NCI-H69 (cell line): ENCODE results near the gene EGFLAM.
"Not testable (repeated sequence)": the region's sequence is repeated elsewhere in the genome, so short reads cannot be mapped to it uniquely, and the experiment has no call there.

Experiments used
- DNase-seq: peaks from one replicate; lab custom pipeline; 2025; lab: John Stamatoyannopoulos, UW

EGFLAM gene

DNA sequence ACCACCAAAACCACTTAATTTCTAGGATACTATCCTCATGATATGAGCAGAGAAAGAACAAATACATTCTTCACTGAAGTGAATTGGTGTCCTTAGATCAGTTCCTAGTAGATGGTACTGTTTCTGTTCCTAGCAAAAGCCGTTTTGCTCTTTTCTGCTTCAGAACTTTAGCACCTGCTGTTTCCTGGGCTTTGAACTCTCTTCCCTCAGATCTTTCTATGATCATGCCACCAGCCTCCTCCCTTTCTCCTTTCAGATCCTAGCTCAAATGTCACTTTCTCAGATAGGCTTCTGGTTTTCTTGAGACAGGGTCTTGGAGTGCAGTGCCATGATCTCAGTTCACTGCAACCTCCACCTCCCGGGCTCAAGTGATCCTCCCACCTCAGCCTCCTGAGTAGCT, 118.0 kb downstream of the EGFLAM start:
- DNase-seq, result no peak

- no peak for DNase-seq
Measured at GRCh38 chr5:38378579-38378978, 120.2 kb downstream of the EGFLAM start.

- DNase-seq, result no peak
Measured at GRCh38 chr5:38379350-38379937, 121.1 kb downstream of the EGFLAM start.

DNA sequence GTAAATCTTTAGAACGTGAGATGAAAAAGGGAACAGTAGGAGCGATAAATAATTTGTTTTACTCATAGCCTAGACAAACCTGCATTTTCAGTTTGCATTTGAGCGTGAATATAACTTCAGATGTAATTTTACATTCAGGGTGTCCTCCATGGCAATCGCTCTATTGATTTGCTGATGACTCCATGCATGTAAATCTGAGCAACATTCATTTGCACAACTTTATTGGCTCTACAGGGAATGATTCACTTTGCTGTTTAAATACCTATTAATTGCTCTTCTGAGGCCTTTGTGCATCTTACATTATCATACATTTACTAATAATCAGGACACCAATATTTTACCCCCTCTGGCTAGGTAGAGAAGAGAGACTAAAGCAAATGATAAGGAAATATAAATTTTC, 122.2 kb downstream of the EGFLAM start:
- DNase-seq, result no peak

- DNase-seq, result no peak
Measured at GRCh38 chr5:38381361-38381760, 123.0 kb downstream of the EGFLAM start.

DNA sequence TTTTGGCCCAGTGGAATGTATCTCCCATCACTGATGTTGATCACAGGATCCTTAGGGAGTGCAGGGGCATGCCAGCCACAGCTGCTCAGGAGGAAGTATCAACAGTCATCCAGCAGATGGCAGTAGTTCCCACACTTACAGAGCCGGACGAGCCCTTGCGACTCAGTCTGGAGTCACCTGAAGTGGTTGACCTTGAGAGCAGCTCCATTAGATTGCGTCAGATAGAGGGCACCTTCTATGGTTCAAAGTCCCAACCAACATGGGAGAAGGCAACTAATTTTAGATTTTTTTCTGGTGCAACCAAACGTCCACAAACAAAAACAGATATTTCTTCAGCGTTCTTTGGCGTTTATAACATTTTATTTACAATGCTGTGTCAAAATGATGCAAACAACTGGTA, 124.5 kb downstream of the EGFLAM start:
- peak; percentile 72 for DNase-seq

DNA sequence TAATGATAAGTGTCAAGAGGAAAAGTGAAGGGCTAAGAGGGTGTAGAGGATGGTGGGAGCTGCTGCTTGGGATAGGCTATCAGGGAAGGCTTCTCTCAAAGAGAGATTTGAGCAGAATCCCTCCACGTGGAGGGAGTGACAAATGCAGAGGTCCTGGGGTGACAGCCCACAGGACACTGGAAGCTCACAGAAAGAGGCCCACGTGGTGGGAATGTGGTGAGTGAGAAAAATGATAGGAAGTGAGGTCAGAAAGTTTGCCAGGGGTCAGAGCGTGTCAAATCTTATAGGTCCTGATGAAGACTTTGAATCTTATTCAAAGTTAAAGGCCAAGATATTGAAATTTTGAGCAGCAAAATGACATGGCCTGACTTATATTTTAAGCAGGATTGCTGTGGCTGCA, 125.3 kb downstream of the EGFLAM start:
- no peak for DNase-seq

DNA sequence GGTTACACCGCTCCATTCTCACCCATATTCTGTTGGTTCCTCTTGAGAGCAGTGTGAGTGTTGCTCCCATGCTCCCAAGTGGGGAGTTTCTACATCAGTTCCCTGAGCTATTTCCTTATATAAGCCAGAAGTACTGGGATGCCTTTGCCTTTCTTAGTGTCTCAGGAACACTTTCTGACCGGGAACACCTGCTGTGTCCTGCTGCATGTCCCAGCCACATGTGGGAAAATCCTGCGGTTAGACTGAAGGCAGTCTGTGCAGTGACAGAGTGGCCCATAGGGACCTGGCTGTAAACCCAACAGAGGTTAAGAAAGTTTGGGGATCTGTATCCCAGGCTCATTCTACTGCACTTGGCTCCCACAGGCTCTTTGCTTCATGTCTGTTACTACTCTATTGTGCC, 126.0 kb downstream of the EGFLAM start:
- no peak for DNase-seq

GRCh38 chr5:38387161-38387560, 128.8 kb downstream of the EGFLAM start:
- no peak for DNase-seq

- no peak for DNase-seq
Measured at GRCh38 chr5:38393636-38394035, 135.3 kb downstream of the EGFLAM start.

GRCh38 chr5:38396766-38397165, 138.4 kb downstream of the EGFLAM start:
- no peak for DNase-seq

DNA sequence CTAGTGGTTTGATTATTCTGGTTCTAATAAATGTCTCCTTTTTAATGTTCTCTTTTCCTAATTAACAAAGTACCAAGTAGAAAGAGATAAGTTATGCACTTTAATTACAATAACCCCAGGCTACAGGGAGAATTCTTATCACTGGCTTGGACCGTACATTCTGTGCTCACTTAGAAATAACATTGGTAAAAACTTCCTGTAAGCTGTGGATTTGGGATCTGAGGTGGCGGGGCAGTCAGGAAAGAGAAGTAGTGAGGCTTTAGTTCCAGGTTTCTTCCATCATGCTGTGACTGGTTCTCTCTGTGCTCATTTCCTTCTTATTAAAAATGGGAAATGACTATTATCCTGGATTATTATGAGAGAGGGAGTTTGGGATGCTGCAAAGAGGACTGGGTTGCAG, 142.0 kb downstream of the EGFLAM start:
- no peak for DNase-seq

DNA sequence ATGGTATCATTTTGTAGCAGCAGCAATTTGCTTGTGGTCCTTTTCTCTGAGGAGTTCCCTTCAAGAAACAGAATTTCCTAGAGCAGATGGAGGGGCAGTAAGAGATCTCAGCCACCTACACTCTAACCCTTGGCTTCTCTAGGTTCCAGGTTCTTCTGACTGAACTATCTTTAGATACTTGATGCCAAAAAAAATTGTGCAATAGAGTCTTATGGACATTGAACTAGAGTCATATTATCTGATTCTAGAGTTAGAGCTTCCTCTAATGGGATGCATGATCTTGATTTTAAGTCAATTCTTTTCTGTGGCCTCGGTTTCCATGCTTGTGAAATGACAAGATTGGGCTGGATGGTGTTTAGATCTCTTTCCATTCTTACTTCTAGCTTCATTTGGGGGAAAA, 142.8 kb downstream of the EGFLAM start:
- no peak for DNase-seq

DNA sequence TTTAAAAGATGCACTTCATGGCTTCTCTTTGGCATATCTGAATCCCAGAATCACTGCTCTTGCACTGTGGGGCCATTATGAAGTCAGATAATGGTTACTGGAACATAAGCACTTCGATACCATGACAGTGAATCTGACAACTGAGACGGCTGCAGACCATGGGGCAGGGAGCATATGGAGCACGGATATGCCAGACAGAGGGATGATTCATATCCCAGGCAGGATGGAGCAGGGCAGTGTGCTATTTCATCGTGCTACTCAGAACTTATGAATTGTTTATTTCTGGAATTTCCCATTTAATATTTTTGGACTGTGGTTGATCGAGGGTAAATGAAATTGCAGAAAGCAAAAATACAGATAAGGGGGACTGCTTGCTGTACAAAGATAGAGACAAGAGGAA, 145.0 kb downstream of the EGFLAM start:
- no peak for DNase-seq

- DNase-seq, result no peak
Measured at GRCh38 chr5:38403877-38404635, 145.7 kb downstream of the EGFLAM start.

DNA sequence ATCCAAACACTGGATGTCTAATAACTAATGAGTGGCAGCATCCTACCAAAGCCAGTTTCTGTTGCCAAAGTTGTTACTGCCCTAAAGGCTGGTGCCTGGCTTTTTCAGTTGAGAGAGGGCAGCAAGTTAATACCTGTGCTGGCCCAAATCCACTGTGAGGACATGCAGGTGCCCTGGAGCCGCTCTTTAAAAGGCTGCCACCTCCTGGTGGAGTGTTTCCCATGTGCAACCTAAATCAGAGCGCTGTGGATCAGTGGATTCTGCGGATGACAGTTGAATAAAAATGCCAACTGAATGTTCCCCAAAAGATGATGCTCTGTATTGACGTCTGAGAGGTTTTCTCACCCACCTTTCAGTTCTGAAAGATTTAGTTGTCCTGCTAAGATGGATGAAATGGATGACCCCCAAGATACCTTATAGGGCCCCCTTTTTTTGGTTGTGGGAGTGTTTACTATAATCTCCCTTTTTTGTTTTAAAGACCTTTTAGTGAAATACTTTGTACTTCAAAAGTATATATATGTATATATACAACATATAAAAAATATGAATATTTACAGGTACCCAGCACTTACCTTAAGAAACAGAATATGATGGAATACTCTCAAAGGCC, 146.4 kb downstream of the EGFLAM start:
- peak; percentile 23 for DNase-seq

DNA sequence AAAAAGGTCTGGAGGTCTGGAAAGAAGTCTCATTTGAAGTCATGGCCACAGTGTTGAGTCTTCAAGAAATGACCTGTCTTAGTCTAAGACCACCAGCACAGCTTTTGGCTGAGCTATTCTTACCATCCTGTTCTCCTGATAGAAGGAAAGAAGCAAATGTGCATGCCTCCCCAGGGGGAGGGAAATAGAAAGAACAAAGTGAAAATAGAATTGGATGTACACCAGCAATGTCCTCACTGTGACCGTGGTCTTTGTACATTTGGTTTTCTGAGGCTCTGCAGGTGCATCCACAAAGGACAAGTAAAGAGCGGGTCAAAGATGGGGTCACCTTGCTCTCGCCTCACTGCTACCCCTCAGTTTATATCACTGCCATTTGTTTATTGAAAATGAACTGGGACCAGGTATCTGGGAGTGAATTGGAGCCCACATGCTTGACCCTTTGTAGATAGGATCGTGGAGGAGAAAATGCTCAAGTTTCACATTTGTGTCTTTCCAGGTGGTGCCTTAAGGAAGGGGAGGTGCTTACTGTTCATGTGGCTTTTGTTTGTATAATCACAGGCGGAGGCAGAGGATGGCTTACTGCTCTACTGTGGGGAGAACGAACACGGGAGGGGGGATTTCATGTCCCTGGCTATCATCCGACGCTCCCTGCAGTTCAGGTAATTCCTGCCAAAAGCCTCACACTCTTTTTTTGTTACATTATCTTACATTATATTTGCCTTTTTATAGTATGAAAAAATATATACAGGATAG, 150.3 kb downstream of the EGFLAM start:
- DNase-seq, result no peak

DNA sequence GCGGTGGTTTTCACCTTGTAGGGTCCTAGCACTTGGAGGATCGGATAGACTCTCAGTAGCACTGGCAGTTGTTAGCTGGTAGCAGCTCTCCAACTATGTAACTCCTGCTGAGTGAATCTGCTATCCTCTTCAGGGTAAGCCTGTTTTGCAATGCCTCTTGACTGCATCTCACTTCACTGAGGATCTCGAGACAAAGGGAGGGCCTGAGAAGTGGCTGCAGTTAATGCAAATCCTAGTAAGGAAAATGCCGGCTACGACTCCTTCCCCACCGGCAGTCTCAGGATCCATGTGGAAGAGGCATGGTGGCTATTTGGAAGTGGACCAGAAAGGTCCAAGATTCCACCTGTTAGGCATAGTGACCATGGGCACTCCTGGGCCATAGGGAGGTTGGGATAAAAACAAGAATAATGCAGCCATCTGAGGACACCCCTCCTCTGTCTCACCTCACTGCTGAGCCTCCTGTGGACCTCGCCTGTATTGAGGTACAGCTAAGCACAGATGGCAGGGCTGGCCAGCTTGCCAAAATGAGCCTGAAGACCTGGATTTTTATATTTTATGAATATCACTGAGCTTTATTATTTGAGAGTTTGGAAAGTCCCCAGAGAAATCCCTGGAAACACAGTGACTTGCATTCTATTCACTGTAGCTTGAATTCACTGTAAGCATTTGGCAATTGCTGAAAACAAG, 152.1 kb downstream of the EGFLAM start:
- no peak for DNase-seq

GRCh38 chr5:38413696-38414095, 155.3 kb downstream of the EGFLAM start:
- DNase-seq, result peak; percentile 31

DNA sequence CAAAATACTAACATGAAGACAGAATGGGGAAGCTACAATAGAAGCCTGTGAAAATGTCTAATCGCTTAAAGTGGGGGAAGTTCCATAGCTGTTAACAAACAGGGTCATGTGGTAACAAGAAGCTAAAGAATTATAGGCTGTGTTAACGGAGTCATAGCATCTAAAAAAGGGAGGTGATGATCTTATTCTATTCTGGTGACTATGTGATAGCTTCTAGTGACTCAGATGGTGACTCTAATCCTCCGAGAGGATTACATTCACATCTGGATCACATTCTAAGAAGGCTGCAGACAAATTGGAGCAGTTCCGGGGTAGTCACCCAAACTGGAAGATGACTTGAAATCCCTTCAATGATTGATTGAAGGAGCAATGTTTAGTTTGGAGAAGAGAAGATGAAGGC, 156.0 kb downstream of the EGFLAM start:
- no peak for DNase-seq

DNA sequence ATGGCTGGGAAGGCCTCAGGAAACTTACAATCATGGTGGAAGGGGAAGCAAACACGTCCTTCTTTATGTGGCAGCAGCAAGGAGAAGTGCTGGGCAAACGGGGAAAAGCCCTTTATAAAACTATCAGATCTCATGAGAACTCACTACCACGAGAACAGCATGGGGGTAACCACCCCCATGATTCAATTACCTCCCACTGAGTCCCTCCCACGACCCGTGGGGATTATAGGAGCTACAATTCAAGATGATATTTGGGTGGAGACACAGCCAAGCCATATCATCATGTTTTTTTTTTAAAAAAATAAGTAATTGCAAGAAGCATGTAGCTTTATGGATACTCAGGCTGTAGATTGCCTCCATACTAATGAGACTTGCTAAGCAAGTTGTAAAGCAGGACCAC, 157.4 kb downstream of the EGFLAM start:
- DNase-seq, result not testable (repeated sequence)

DNA sequence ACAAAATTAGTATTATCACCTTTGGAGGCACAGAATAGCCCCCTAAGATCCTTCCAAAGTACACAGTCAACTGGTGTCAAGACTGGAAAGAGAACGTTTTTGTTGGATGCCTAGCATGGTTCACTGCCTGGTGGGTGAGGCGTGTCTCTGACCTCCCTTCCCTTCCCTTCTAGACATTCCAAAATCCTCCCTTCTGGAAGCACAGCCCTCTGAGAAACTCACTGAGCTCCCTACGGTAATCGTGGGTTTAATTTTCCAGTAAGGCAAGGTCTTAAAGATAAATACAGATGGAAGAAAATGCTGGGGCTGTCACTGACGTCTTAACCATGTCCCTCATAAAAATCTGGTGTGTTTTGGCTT, 159.3 kb downstream of the EGFLAM start:
- DNase-seq, result no peak
